NCI-H2227 (cell line): ENCODE measurements around the gene EMILIN2.

Experiments
- DNase-seq: peaks from one replicate; lab custom pipeline; 2025; ENCODE audit not compliant: unreplicated experiment; lab: John Stamatoyannopoulos, UW

Gene EMILIN2

DNA sequence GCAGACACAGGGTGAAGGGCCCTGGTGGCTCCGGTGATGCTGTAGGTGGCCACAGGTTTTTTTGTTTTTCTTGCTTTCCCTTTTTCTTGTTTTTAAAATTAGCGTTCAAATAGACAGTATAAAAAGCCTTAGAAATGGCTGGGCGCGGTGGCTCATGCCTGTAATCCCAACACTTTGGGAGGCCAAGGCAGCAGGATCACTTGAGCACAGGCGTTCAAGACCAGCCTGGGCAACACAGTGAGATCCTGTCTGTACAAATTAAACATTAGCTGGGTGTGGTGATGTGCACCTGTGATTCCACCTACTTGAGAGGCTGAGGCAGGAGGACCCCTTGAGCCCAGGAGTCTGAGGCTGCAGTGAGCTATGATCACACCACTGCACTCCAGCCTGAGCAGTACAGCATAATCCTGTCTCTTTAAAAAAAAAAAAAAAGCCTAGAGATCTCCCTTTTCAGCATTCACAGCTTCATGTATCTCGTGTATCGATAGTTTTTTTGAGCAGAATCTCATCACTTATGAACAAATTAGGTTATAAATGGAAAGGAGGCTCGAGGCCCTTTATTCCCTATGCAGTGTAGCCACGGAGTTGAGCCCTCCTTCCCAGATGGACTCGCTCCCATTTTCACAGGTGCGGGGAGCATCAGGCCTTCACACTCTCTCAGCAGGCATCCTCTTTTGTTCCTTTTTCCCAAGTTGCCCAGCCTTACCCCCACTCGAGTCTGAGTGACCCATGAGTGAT lies 50.8 kb downstream of the EMILIN2 start:
- no peak for DNase-seq

DNA sequence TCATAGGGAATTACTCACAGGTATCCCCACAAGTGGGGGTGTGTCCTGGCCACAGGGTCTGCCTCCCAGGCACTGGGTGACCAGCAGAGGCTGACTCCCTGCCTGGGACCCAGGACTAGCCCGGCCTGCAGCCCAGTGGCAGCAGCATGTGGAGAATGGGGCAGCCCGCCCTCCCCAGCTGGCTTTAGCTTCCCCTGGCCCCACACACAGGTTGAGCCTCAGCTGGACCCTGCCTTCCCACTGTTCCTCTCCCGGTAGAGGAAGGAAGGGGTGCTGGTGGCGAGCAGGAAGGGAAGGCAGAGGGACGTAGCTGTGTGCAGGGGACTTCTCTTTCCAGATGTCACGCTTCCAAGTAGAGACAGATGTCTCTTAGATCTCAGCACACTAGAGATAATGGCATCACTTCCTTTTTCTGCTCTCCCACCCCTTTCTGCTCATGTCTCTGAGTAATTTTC lies 51.4 kb downstream of the EMILIN2 start:
- no peak for DNase-seq

- no peak for DNase-seq
Measured at GRCh38 chr18:2900684-2901422, 54.0 kb downstream of the EMILIN2 start.

GRCh38 chr18:2901423-2901985 lies 54.7 kb downstream of the EMILIN2 start:
- DNase-seq, result no peak

- DNase-seq, result no peak
Measured at GRCh38 chr18:2902327-2902726, 55.5 kb downstream of the EMILIN2 start.

DNA sequence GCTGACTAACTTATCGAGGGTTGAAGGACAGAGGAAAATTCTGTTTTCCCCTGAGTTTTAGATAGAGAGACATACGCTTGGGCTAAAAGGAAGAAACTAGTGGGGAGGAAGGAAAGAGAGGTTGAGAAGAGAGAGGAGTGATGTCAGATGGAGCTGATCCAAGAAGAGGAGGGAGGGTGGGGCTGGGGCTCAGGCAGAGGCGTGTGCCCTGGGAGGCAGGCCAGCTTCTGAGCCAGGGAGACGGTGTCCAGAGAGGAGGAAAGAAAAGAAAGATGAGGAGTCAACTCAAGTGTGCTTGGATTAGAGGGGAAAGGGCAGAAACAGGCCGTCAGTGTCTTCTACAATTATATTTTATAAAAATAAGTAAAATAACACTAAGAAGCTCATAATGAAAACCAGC lies 56.2 kb downstream of the EMILIN2 start:
- no peak for DNase-seq

DNA sequence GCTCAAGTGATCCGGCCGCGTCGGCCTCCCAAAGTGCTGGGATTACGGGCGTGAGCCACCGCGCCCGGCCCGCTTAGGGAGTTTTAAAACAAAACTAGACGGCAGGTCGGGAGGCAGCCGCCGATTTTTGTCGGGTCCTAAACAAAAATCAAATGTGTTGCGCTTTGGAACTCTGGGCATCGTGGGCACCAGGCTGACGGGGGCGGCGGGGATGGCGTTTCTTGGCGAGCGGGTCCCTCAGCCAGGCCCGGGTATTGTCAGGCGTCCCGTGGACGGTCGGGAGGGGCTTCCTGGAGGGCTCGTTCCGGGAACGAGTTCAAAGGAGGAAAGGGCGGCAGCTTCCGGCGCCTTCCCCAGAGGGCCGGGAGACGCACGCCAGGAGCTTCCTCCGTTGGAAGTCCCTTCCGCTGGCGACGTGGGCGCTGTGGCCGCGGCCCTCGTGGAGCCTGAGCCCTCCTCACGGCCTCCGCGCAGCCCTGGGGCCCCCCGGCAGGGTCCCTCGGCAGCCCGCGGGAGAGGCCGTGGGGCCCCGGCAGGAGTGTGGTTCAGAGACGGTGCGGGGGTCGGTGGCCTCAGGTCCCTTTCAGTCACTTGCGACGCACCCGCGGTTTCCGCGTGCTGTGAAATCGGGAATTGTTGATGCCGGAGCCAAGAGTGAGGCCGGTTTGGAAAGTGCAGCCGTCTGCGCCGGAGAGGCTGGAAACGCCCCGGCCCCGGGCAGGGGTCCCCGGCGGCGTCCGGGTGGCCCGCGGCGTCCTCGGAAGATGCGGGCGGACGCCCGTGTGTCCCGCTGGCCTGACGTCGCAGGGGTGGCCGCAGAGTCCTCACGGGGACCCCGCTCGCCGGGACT lies 59.3 kb downstream of the EMILIN2 start:
- DNase-seq, result peak; percentile 70

GRCh38 chr18:2906704-2907549 lies 60.1 kb downstream of the EMILIN2 start:
- DNase-seq, result peak; percentile 67

DNA sequence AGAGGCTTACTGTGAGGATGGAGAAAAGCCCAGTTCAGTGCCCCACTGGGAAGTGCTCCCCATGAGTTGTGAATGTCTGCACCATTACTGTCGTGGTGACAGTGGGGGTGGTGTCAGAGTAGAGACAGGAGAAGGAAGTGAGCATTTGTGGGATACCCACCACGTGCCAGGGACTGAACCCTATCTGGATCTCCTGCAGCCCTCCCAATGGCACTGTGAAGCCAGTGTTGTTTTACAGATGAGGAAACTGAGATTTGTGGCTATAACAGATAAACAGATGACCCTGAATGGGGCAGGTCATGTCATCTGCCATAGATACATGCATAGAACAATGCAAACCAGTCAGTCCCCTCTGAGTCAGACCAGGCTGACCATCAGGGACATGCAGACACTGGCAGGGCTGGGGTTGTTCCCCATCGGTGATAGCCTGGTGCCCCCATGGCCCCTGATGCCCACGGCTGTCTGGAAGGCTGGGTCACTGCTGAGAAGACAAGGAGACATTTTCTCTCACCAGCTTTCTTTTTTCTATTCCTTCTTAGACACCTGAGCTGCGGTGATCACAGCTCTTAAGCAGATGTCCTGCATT lies 60.8 kb downstream of the EMILIN2 start:
- DNase-seq, result no peak

DNA sequence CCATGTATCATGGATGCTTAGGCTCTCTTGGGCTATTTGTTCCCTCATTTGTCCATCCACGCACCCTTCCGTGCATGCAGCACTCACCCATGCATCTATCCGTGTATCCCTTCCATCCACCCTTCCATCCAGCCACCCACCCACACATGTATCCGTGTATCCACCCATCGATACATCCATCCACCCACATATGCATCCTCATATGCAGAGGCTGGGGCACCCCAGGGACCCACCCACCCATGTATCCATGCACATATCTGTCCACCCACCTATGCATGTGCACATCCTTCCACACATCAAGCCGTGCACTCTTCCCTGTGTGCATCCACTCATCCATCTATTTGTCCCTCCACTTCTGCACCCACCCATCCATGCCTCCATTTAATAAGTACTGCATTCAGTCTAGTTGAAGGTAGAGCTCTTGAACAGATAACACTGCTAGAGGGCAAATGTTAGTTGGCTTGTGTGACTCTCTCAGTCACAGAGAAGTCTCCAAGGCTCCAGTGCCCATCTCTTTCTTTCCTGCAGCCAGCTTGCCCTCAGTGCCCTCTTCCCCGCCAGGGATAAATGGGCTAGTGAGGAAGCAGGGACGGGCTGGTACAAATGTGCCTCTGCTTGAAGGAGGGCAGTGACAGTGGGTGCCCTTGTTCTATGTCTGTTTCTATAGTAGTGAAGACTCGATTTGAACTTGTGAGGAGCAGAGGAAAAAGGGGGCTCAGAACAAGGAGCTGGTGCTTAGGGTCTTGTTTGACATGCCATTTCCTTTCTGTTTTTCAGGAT lies 61.5 kb downstream of the EMILIN2 start:
- no peak for DNase-seq

- no peak for DNase-seq
Measured at GRCh38 chr18:2908946-2909335, 62.1 kb downstream of the EMILIN2 start.

- no peak for DNase-seq
Measured at GRCh38 chr18:2909431-2910140, 62.8 kb downstream of the EMILIN2 start.

DNA sequence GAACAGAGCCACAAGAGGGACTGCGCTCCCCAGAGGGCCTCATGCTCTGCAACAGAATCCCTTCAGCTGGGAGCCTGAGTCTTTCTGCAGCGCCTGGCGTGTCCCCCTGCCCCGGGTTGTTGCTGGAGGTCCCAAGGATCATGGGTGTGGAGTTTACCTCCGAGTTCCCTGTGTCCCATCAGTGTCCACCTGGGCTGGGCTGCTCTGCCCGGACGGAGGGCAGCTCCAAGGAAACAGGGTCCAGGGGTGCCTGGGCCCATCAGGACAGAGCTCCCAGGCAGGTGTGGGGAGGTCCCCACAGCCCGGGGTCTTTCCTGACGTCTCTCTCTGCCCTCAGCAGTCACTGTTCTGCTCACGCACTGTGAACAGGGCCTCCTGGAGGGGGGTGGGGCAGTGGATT lies 63.5 kb downstream of the EMILIN2 start:
- DNase-seq, result no peak

GRCh38 chr18:2910751-2911425 lies 64.1 kb downstream of the EMILIN2 start:
- no peak for DNase-seq

- no peak for DNase-seq
Measured at GRCh38 chr18:2911533-2911932, 64.7 kb downstream of the EMILIN2 start.

GRCh38 chr18:2912357-2913299 lies 65.8 kb downstream of the EMILIN2 start:
- no peak for DNase-seq
